Glutamatergic neuron (in vitro differentiated cells): ENCODE measurements around the gene ALG5. TPM values are rescaled to one million over a fixed set of nuclear protein-coding genes. Genes with fewer than 3 reads are reported as not detected.

Experiments
- DNase-seq: peaks from one replicate; pipeline ENCODE4 v3.0.0; 2022
- H3K27ac Mint-ChIP-seq: one replicate; pipeline ENCODE4 v1.8.0; 2020; ENCODE audit warnings: mild to moderate bottlenecking, mixed read lengths, inconsistent platforms; ENCODE audit not compliant: unreplicated experiment
- H3K27me3 Mint-ChIP-seq: one replicate; pipeline ENCODE4 v1.8.0; 2020; ENCODE audit warnings: mild to moderate bottlenecking, moderate library complexity, mixed read lengths, inconsistent platforms; ENCODE audit not compliant: unreplicated experiment
- H3K36me3 Mint-ChIP-seq: one replicate; pipeline ENCODE4 v1.8.0; 2020; ENCODE audit warnings: mild to moderate bottlenecking, mixed read lengths, inconsistent platforms; ENCODE audit not compliant: unreplicated experiment
- H3K4me1 Mint-ChIP-seq: one replicate; pipeline ENCODE4 v1.8.0; 2020; ENCODE audit warnings: mild to moderate bottlenecking, low read depth, mixed read lengths, inconsistent platforms; ENCODE audit not compliant: unreplicated experiment
- H3K4me3 Mint-ChIP-seq: one replicate; pipeline ENCODE4 v1.8.0; 2020; ENCODE audit warnings: mild to moderate bottlenecking, mixed read lengths, inconsistent platforms; ENCODE audit not compliant: unreplicated experiment
- H3K9me3 Mint-ChIP-seq: one replicate; pipeline ENCODE4 v1.8.0; 2020; ENCODE audit warnings: mild to moderate bottlenecking, moderate library complexity, mixed read lengths, inconsistent platforms; ENCODE audit not compliant: unreplicated experiment
- total RNA-seq: library from RNA; stranded (reverse); fragmentation: NEBNext Ultra II Directional; extraction: Animal tissue kit (Norgen Biotek cat#: 25700); gene quantifications from one replicate; pipeline ENCODE4 v1.2.1, GENCODE V29; 2021; ENCODE audit not compliant: unreplicated experiment
- TF ChIP-seq, protein P1 (sequence below): fragments of 200-600 bp; sonication (generic); IDR thresholded peaks from one replicate; pipeline ENCODE4 v1.5.0; 2021; ENCODE audit not compliant: partially characterized antibody, unreplicated experiment

The ALG5 gene
- total RNA-seq, 1 donor from 2014 or later: 25.5 TPM

GRCh38 chr13:36973621-36974295 lies 25.4 kb downstream of the ALG5 start:
- Mint-ChIP-seq H3K4me1 (no peaks in the 10 kb centered on the region), H3K36me3 (peaks cover 6% of the 10 kb centered on the region), H3K9me3 (no peaks in the 10 kb centered on the region), H3K27ac (no peak overlapping the region), H3K4me3 (no peak overlapping the region), H3K27me3 (peaks cover 1% of the 10 kb centered on the region)
- DNase-seq: no peak
- TF ChIP-seq, protein P1, sequence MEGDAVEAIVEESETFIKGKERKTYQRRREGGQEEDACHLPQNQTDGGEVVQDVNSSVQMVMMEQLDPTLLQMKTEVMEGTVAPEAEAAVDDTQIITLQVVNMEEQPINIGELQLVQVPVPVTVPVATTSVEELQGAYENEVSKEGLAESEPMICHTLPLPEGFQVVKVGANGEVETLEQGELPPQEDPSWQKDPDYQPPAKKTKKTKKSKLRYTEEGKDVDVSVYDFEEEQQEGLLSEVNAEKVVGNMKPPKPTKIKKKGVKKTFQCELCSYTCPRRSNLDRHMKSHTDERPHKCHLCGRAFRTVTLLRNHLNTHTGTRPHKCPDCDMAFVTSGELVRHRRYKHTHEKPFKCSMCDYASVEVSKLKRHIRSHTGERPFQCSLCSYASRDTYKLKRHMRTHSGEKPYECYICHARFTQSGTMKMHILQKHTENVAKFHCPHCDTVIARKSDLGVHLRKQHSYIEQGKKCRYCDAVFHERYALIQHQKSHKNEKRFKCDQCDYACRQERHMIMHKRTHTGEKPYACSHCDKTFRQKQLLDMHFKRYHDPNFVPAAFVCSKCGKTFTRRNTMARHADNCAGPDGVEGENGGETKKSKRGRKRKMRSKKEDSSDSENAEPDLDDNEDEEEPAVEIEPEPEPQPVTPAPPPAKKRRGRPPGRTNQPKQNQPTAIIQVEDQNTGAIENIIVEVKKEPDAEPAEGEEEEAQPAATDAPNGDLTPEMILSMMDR: no peak

DNA sequence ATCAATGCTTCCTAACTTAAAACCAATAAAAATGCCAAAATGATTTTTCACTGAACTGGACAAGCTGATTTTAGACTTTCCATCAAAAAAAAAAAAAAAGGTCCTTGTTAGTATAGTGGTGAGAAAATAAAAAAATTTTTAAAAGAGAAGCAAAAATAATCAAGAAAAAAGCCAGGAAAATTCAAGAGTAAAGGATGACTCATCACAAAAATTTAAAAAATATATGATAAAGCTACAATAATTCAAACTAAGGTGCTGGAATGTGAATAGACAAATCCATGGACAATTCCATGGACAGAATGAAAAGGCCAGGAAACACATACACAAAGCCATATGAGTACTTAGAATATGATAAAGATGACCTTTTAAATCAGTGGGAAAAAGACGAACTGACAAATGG lies 26.1 kb downstream of the ALG5 start:
- TF ChIP-seq, protein P1: no peak
- Mint-ChIP-seq H3K27ac (no peak overlapping the region), H3K4me3 (no peak overlapping the region), H3K36me3 (peaks cover 6% of the 10 kb centered on the region), H3K9me3 (no peaks in the 10 kb centered on the region), H3K4me1 (no peaks in the 10 kb centered on the region), H3K27me3 (peaks cover 1% of the 10 kb centered on the region)
- DNase-seq: no peak

DNA sequence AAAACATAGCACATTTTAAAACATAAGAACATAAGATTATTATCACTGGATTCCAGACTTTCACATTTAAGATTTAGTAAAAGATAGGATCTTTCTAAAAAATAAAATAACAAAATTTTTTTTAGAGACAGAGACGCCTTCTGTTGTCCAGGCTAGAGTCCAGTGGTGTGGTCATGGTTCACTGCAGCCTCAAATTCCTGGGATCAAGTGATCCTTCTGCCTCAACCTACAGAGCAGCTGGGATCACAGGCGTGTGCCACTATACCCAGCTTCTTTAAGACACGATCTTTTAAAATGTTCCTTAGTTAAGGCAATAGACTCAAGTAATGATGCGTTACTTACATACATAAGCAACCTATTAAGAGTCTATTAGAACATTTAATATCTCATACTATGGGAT lies 32.7 kb downstream of the ALG5 start:
- Mint-ChIP-seq H3K36me3 (no peaks in the 10 kb centered on the region), H3K9me3 (no peaks in the 10 kb centered on the region)
- TF ChIP-seq, protein P1: no peak

GRCh38 chr13:36965767-36966166 lies 33.4 kb downstream of the ALG5 start:
- Mint-ChIP-seq H3K27me3 (no peaks in the 10 kb centered on the region), H3K4me3 (no peak overlapping the region), H3K9me3 (no peaks in the 10 kb centered on the region), H3K4me1 (no peaks in the 10 kb centered on the region), H3K36me3 (no peaks in the 10 kb centered on the region), H3K27ac (no peak overlapping the region)
- no peak for DNase-seq
- TF ChIP-seq, protein P1: no peak

More for the DNA sequence above, 32.7 kb downstream of the ALG5 start:
- no peak for DNase-seq
- no peaks in the 10 kb centered on the region for H3K4me1 Mint-ChIP-seq
- no peak overlapping the region for H3K4me3 Mint-ChIP-seq
- no peaks in the 10 kb centered on the region for H3K27me3 Mint-ChIP-seq
- no peak overlapping the region for H3K27ac Mint-ChIP-seq

DNA sequence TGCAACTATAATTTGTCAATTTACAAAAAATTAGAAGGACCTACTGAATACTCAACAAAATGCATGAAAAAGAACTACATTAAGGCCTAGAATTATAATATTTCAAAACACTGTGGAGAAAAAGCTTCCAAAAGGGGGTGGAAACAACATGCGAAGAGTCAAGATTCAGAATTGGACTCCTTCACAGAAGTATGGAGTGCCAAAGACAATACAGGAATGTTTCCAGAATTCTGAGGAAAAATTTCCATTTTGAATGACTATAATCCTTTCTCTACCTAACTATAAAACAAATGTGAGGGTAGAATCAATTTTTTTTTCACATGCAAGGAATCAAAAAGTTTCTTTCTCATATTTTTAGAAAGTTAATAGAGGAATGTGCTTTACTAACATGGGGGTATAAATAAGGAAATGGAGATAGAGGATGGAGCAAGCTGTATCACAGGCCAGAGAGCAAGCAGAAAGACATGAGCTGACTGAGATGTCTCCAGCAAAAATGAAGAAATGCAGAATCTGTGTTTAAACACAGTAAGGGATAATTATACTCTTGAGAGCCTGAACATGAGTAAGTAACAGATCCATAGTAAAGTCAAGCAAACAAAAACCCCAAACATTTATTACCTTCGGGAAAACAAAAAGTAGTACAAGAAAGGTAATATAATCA lies 39.6 kb downstream of the ALG5 start:
- Mint-ChIP-seq H3K36me3 (peaks cover 15% of the 10 kb centered on the region), H3K4me3 (no peak overlapping the region), H3K4me1 (peaks cover 1% of the 10 kb centered on the region), H3K27me3 (no peaks in the 10 kb centered on the region), H3K27ac (no peak overlapping the region), H3K9me3 (peaks cover 3% of the 10 kb centered on the region)
- no peak for DNase-seq
- TF ChIP-seq, protein P1: no peak
